SK-N-SH treated with all-trans-retinoic acid at 6 μM for 48 hours (cell line): ENCODE measurements around the gene PAX3.

Source experiments
- ARNTL ChIP-seq: fragments of 450-650 bp; formaldehyde crosslinking; IDR thresholded peaks from 2 replicates; pipeline ENCODE4 v1.5.0; 2020; ENCODE audit warnings: low read depth, mild to moderate bottlenecking, moderate library complexity, borderline replicate concordance
- BACH2 ChIP-seq: fragments of 250-450 bp; sonication (Bioruptor Pico); IDR thresholded peaks from 2 replicates; pipeline ENCODE4 v1.9.0; 2021; ENCODE audit warnings: mild to moderate bottlenecking, borderline replicate concordance
- CSDC2 ChIP-seq: fragments of 250-450 bp; sonication (Bioruptor Pico); IDR thresholded peaks from 2 replicates; pipeline ENCODE4 v1.5.0; 2020; ENCODE audit warnings: mild to moderate bottlenecking, moderate library complexity
- ESRRG ChIP-seq: fragments of 250-450 bp; sonication (Bioruptor Pico); IDR thresholded peaks from 2 replicates; pipeline ENCODE4 v1.6.1; 2021; ENCODE audit warnings: mild to moderate bottlenecking
- OSR1 ChIP-seq: fragments of 250-450 bp; sonication (Bioruptor Pico); IDR thresholded peaks from 2 replicates; pipeline ENCODE4 v1.8.0; 2022; ENCODE audit warnings: moderate library complexity, mild to moderate bottlenecking, inconsistent platforms
- PATZ1 ChIP-seq: fragments of 250-450 bp; sonication (Bioruptor Pico); IDR thresholded peaks from 2 replicates; pipeline ENCODE4 v1.8.0; 2020; ENCODE audit warnings: mild to moderate bottlenecking, moderate library complexity, borderline replicate concordance
- PPARA ChIP-seq: fragments of 250-450 bp; sonication (Bioruptor Pico); IDR thresholded peaks from 2 replicates; pipeline ENCODE4 v1.5.0; 2020; ENCODE audit warnings: mild to moderate bottlenecking, borderline replicate concordance
- ZFP30 ChIP-seq: fragments of 450-650 bp; formaldehyde crosslinking; IDR thresholded peaks from 2 replicates; pipeline ENCODE4 v1.5.0; 2022; ENCODE audit warnings: mild to moderate bottlenecking, moderate library complexity
- ZNF565 ChIP-seq: fragments of 450-650 bp; formaldehyde crosslinking; conservative IDR thresholded peaks from 2 replicates; pipeline ENCODE4 v1.5.0; 2020; ENCODE audit warnings: low read depth, mild to moderate bottlenecking, moderate library complexity
- ZNF8 ChIP-seq: fragments of 450-650 bp; formaldehyde crosslinking; IDR thresholded peaks from 2 replicates; pipeline ENCODE4 v1.5.0; 2020; ENCODE audit warnings: mild to moderate bottlenecking, moderate library complexity
- TF ChIP-seq, protein P1 (sequence below): fragments of 250-450 bp; sonication (Bioruptor Pico); IDR thresholded peaks from 2 replicates; pipeline ENCODE4 v1.5.0; 2020; ENCODE audit warnings: mild to moderate bottlenecking, moderate library complexity
- TF ChIP-seq, protein P2 (sequence below): fragments of 250-450 bp; sonication (Bioruptor Pico); IDR thresholded peaks from 2 replicates; pipeline ENCODE4 v1.5.1; 2020; ENCODE audit warnings: low read depth, mild to moderate bottlenecking, moderate library complexity

GRCh38 chr2:222287862-222288479 lies 10.8 kb downstream of the PAX3 start:
- TF ChIP-seq ARNTL (CRISPR knock-in tag) = no peak
- TF ChIP-seq ZNF8 (CRISPR knock-in tag) = no peak
- TF ChIP-seq ZNF565 (CRISPR knock-in tag) = no peak
- no peak for TF ChIP-seq BACH2 (CRISPR knock-in tag)
- TF ChIP-seq, protein P1, sequence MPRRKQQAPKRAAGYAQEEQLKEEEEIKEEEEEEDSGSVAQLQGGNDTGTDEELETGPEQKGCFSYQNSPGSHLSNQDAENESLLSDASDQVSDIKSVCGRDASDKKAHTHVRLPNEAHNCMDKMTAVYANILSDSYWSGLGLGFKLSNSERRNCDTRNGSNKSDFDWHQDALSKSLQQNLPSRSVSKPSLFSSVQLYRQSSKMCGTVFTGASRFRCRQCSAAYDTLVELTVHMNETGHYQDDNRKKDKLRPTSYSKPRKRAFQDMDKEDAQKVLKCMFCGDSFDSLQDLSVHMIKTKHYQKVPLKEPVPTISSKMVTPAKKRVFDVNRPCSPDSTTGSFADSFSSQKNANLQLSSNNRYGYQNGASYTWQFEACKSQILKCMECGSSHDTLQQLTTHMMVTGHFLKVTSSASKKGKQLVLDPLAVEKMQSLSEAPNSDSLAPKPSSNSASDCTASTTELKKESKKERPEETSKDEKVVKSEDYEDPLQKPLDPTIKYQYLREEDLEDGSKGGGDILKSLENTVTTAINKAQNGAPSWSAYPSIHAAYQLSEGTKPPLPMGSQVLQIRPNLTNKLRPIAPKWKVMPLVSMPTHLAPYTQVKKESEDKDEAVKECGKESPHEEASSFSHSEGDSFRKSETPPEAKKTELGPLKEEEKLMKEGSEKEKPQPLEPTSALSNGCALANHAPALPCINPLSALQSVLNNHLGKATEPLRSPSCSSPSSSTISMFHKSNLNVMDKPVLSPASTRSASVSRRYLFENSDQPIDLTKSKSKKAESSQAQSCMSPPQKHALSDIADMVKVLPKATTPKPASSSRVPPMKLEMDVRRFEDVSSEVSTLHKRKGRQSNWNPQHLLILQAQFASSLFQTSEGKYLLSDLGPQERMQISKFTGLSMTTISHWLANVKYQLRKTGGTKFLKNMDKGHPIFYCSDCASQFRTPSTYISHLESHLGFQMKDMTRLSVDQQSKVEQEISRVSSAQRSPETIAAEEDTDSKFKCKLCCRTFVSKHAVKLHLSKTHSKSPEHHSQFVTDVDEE (CRISPR knock-in tag) = no peak
- TF ChIP-seq PATZ1 (CRISPR knock-in tag) = no peak
- no peak for TF ChIP-seq CSDC2 (CRISPR knock-in tag)
- TF ChIP-seq OSR1 (CRISPR knock-in tag) = no peak
- TF ChIP-seq ESRRG = no peak
- TF ChIP-seq ZFP30 (CRISPR knock-in tag) = no peak
- TF ChIP-seq, protein P2, sequence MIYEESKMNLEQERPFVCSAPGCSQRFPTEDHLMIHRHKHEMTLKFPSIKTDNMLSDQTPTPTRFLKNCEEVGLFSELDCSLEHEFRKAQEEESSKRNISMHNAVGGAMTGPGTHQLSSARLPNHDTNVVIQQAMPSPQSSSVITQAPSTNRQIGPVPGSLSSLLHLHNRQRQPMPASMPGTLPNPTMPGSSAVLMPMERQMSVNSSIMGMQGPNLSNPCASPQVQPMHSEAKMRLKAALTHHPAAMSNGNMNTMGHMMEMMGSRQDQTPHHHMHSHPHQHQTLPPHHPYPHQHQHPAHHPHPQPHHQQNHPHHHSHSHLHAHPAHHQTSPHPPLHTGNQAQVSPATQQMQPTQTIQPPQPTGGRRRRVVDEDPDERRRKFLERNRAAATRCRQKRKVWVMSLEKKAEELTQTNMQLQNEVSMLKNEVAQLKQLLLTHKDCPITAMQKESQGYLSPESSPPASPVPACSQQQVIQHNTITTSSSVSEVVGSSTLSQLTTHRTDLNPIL (CRISPR knock-in tag) = no peak
- no peak for TF ChIP-seq PPARA
